ENCODE measurements around the gene ANP32A.

ANP32A gene

GRCh38 chr15:68743256-68743655 lies 77.4 kb downstream of the ANP32A start:
- no peak for DNase-seq

DNA sequence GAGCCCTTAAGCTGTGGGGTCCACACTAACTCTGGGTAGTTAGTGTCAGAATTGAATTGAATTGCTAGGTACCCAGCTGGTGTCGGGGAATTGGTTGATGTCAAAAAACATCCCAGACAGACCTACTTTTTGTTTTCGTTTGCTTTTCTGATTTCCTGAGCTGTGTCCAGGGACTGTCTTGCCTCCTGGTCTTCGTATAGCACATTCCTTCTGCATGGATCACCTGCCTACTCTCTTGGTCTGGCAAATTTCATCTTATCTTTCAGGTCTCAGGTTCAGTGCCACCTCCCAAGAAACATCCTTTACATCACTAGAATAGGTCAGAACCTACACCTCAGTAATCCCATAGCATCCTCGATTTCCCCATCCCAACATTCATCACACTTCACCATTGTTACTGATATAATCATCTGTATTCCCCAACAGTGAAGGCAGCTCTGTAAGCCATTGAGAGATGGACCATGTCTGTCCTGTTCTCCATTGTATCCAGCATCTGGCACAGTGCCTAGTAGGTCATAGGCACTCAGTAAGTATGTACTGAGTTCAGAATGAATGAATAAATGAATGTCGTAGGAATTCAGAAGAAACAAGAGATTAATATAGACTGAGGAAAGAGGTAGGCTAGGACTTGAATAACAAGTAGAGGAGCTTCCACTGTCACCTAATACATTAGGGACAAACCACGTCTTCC lies 81.2 kb downstream of the ANP32A start:
- no peak for DNase-seq

DNA sequence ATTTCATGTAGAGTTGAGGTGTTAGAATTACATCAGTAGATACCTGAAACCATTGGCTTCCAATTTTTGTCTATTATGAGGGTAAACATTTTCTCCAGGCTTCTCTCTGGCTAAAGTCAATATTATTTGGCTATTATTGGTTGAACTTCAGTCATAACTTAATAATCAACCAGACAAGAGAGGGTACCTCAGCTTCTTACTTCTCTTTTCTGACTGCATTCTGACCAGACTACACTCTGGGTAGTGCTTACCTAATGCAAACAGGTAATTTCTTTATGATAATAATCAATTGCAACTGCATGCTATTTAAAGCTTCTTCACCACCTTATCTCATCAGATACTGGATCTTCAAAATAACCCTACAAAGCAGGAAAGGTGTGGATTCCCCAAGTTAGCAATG lies 85.1 kb downstream of the ANP32A start:
- DNase-seq: no peak

DNA sequence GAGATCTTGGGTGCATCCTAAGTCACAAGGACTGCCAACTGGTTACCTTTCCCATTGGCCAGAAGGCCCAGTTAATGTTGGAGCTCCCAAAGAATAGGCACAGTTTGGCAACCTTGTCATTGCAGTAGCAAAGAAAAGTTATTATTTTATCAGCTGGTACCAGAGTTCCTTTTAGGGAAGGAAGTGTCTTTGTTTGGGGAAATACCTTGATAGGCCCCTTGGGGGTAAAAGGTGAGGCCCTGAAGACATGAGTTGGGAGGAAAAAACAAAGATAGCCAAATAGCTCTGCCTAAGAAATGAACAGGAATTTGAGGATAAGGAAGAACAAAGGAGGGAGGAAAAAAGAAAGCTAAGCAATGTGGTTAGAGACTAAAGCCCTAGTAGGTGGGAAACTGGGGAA lies 85.8 kb downstream of the ANP32A start:
- DNase-seq: no peak

- no peak for DNase-seq
Observed at GRCh38 chr15:68734352-68734751, 86.3 kb downstream of the ANP32A start.

GRCh38 chr15:68733666-68734065 lies 87.0 kb downstream of the ANP32A start:
- DNase-seq: no peak

- DNase-seq: no peak
Observed at GRCh38 chr15:68732451-68732850, 88.2 kb downstream of the ANP32A start.

DNA sequence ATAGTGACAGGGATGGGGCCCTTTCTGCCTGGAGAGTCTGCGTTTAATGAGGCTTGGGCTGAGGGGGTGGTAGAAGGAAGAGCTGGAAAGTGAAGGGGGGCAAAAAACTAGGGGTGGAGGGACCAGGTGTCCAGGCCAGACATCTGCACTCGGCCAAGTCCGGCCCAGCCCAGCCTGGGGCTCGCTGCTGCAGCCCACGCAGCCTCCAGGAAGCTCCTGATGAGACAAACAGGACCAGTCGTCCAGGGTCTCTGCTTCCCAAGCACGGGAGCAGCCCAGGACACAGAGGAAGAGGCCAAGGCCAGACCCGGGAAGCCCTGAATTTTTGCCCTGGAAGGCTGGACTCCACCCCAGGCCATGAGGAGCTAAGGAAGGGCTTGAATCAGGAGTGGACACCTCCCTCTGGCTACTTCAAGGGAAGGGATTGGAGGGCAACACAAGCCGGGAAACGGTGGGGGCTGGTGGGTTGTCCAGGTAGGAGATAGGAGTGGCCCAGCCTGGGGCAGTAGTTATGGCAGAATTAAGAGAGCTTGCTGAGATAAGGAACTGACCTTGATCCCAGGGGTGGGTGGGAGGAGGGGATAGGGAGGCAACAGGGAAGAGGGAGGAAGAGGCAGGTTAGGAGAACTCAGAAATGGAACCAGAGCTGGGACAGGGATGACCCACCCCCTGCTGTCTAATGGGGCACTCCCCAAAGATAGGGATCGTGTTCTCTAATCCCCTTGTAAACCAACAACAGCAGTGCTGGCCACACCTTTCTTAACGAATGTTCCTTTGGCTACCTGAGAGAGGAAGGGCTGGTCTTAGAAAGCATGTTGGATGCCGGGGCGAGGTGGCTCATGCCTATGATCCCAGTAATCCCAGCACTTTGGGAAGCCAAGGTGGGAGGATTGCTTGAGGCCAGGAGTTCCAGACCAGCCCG lies 89.5 kb downstream of the ANP32A start:
- no peak for DNase-seq

DNA sequence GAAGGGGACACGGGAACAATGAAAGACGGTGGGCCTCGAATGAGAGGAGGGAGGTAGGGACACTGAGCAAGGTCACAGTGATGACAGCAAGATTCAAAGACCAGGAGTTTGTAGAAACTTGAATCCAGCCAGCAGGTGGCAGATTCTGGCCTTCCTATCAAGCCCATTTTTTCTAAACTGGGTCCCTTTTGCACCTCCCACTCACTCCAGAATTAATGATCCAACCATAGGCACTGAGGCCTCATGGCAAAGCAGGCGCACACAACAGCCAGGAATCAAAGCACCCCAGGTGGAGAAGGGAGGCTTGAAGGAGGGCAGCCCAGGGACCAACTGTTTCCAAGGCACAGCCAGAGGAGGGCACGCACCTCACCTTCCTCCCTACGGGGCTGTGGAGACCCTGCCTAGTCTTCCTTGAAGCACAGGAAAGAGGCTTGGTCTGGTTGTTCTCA lies 90.2 kb downstream of the ANP32A start:
- DNase-seq: no peak

DNA sequence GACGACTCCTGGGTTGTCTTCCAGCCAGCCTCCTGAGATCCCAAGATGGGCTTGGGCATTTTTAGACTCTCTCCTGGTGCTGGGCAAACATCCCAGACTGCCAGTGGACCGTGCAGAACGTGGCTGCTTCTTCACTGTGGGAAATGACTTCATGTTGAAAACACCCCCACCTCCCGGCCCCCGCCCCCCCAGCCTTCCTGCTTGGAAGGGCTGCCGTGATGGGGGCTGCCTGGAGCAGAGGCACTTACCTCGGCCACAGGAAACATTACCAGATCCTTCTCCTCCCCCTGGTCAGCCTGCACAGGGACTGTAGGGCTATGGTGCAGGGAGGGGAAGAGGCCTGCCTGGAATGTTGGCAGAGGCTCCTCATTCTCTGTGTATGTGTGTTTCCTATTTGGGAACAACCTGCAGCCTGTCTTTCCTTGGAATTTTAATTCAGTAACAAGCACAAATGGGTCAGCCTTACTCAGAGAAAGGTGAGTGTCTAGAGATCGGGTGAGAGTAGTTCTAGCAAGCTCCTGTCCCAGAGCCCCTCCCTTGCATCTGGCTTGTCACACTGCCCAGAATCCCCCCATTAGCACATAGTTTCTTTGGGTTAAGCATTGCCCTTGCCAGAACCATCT lies 90.8 kb downstream of the ANP32A start:
- DNase-seq: no peak

All from stimulated activated CD4-positive, alpha-beta T cell treated with anti-CD3 and anti-CD28 coated beads, Interleukin-1b, Interleukin-23, amount 100 ng/mL, for 48 hours (primary cell).